Parathyroid adenoma (tissue), 2 donors: ENCODE data around the gene BHLHE41.

Source experiments
- H2AFZ ChIP-seq: fragments of 300-600 bp; sonication (generic); one replicate; pipeline ENCODE4 v1.7.0; 2017; ENCODE audit warnings: antibody characterized with exemption, mild to moderate bottlenecking
- H3K27ac ChIP-seq: fragments of 300-600 bp; sonication (generic); one replicate; pipeline ENCODE4 v1.7.0; 2017
- H3K27me3 ChIP-seq: fragments of 300-600 bp; sonication (generic); one replicate; pipeline ENCODE4 v1.7.0; 2017; ENCODE audit warnings: low read length; ENCODE audit not compliant: control insufficient read depth, insufficient read depth
- H3K36me3 ChIP-seq: fragments of 300-600 bp; sonication (generic); one replicate; pipeline ENCODE4 v1.7.0; 2017; ENCODE audit warnings: low read length; ENCODE audit not compliant: control insufficient read depth, insufficient read depth
- H3K4me1 ChIP-seq: fragments of 300-600 bp; sonication (generic); one replicate; pipeline ENCODE4 v1.7.0; 2017; ENCODE audit warnings: control low read depth
- H3K4me2 ChIP-seq: fragments of 300-600 bp; sonication (generic); one replicate; pipeline ENCODE4 v1.7.0; 2017; ENCODE audit warnings: low read length
- H3K4me3 ChIP-seq: fragments of 300-600 bp; sonication (generic); one replicate; pipeline ENCODE4 v1.7.0; 2017; ENCODE audit warnings: low read depth, low read length
- H3K79me2 ChIP-seq: fragments of 300-600 bp; sonication (generic); one replicate; pipeline ENCODE4 v1.7.0; 2017; ENCODE audit warnings: control low read depth
- H3K9ac ChIP-seq: fragments of 300-600 bp; sonication (generic); one replicate; pipeline ENCODE4 v1.7.0; 2017; ENCODE audit warnings: mild to moderate bottlenecking
- H3K9me3 ChIP-seq: fragments of 300-600 bp; sonication (generic); one replicate; pipeline ENCODE4 v1.7.0; 2017; ENCODE audit warnings: low read length; ENCODE audit not compliant: control insufficient read depth
- TF ChIP-seq, protein P1 (sequence below): fragments of 300-600 bp; sonication (generic); IDR thresholded peaks from one replicate; pipeline ENCODE4 v1.7.0; 2017; ENCODE audit warnings: antibody characterized with exemption, mild to moderate bottlenecking
- donor health status: primary hyperparathyroidism.

Gene BHLHE41

DNA sequence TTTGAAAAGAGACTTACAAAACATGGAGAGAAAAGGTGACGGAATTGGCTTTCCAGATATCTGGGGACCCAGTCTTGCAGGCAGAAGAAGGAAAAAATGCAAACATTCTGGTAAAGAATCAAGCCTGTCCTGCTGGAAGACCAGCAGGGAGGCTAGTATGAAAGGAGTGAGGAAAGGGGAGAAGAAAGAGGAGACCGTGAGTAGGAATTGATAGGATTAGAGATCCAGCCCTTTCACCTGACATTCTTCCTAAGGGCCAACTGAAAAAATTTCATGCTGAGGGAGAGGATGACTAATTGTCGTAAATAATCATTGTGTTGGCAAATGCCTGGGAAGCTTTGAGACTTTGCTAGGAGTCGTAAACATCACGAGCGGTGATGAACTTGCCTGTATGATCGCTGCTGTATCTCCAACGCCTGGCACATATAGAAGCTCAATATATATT, 12.1 kb downstream of the BHLHE41 start:
- no peaks in the 10 kb centered on the region for H3K79me2 ChIP-seq
- no peak overlapping the region for H2AFZ ChIP-seq
- H3K4me2 ChIP-seq, result no peak overlapping the region
- no peak overlapping the region for H3K9ac ChIP-seq
- H3K4me1 ChIP-seq, result peaks cover 4% of the 10 kb centered on the region
- no peaks in the 10 kb centered on the region for H3K27me3 ChIP-seq
- TF ChIP-seq, protein P1, sequence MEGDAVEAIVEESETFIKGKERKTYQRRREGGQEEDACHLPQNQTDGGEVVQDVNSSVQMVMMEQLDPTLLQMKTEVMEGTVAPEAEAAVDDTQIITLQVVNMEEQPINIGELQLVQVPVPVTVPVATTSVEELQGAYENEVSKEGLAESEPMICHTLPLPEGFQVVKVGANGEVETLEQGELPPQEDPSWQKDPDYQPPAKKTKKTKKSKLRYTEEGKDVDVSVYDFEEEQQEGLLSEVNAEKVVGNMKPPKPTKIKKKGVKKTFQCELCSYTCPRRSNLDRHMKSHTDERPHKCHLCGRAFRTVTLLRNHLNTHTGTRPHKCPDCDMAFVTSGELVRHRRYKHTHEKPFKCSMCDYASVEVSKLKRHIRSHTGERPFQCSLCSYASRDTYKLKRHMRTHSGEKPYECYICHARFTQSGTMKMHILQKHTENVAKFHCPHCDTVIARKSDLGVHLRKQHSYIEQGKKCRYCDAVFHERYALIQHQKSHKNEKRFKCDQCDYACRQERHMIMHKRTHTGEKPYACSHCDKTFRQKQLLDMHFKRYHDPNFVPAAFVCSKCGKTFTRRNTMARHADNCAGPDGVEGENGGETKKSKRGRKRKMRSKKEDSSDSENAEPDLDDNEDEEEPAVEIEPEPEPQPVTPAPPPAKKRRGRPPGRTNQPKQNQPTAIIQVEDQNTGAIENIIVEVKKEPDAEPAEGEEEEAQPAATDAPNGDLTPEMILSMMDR, result no peak
- H3K4me3 ChIP-seq, result no peak overlapping the region
- H3K27ac ChIP-seq, result no peak overlapping the region
- no peaks in the 10 kb centered on the region for H3K36me3 ChIP-seq
- H3K9me3 ChIP-seq, result no peaks in the 10 kb centered on the region

- no peaks in the 10 kb centered on the region for H3K79me2 ChIP-seq
- no peak overlapping the region for H3K4me3 ChIP-seq
- no peaks in the 10 kb centered on the region for H3K36me3 ChIP-seq
- no peak overlapping the region for H3K9ac ChIP-seq
- no peaks in the 10 kb centered on the region for H3K9me3 ChIP-seq
- no peak overlapping the region for H3K27ac ChIP-seq
- H3K27me3 ChIP-seq, result no peaks in the 10 kb centered on the region
- H3K4me1 ChIP-seq, result peaks cover 4% of the 10 kb centered on the region
- TF ChIP-seq, protein P1, result no peak
- no peak overlapping the region for H3K4me2 ChIP-seq
- no peak overlapping the region for H2AFZ ChIP-seq
Observed at GRCh38 chr12:26112232-26112631, 12.6 kb downstream of the BHLHE41 start.

GRCh38 chr12:26109343-26109881, 15.4 kb downstream of the BHLHE41 start:
- Histone ChIP-seq H3K9ac (no peak overlapping the region), H3K79me2 (no peaks in the 10 kb centered on the region), H3K27me3 (no peaks in the 10 kb centered on the region), H3K9me3 (no peaks in the 10 kb centered on the region), H3K4me2 (no peak overlapping the region), H2AFZ (no peak overlapping the region), H3K4me1 (peaks cover 4% of the 10 kb centered on the region), H3K36me3 (no peaks in the 10 kb centered on the region), H3K27ac (no peak overlapping the region), H3K4me3 (no peak overlapping the region)
- TF ChIP-seq, protein P1, result no peak

DNA sequence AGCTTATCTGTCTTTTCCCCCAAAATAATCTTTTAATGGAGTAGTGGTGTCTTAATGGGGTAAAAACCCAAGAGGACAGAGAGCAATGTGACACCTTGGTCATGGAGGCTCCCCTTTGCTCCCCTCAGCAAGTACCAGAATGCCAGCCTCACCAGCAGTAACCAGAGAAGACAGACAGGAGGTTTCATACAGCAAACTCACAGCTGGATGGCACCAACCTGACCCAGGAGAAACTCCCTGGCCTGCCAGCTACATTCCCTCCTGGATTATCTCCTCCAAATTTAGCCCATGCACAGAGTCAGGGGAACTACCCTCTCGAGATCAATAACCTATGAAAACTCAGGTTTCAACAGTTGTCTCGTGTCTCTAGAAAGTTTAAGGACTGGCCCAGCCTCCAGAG, 15.9 kb downstream of the BHLHE41 start:
- TF ChIP-seq, protein P1, result no peak
- Histone ChIP-seq H2AFZ (no peak overlapping the region), H3K9me3 (no peaks in the 10 kb centered on the region), H3K9ac (no peak overlapping the region), H3K27me3 (no peaks in the 10 kb centered on the region), H3K4me3 (no peak overlapping the region), H3K79me2 (no peaks in the 10 kb centered on the region), H3K4me2 (no peak overlapping the region), H3K27ac (no peak overlapping the region), H3K36me3 (no peaks in the 10 kb centered on the region), H3K4me1 (peaks cover 4% of the 10 kb centered on the region)

- no peaks in the 10 kb centered on the region for H3K9me3 ChIP-seq
- H3K4me3 ChIP-seq, result no peak overlapping the region
- no peak overlapping the region for H3K9ac ChIP-seq
- no peaks in the 10 kb centered on the region for H3K27me3 ChIP-seq
- no peak overlapping the region for H2AFZ ChIP-seq
- H3K36me3 ChIP-seq, result no peaks in the 10 kb centered on the region
- TF ChIP-seq, protein P1, result no peak
- H3K4me2 ChIP-seq, result no peak overlapping the region
- no peaks in the 10 kb centered on the region for H3K79me2 ChIP-seq
- peaks cover 4% of the 10 kb centered on the region for H3K4me1 ChIP-seq
- H3K27ac ChIP-seq, result no peak overlapping the region
Observed at GRCh38 chr12:26106347-26106746, 18.5 kb downstream of the BHLHE41 start.
